Esophagus squamous epithelium (tissue), 5 donors: ENCODE measurements around the gene CLIC4. TPM values are rescaled to one million over a fixed set of nuclear protein-coding genes. Genes with fewer than 3 reads are reported as not detected.
A peak's percentile ranks its signal among the peaks of the same experiment; 100 is the strongest.

Experiments
- DNase-seq: peaks from one replicate; lab custom pipeline; 2025; lab: John Stamatoyannopoulos, UW
- H3K27ac ChIP-seq, 4 donors: fragments of 200-600 bp; sonication (generic); one replicate each; pipeline ENCODE4 v1.5.1; 2016 to 2019; ENCODE audit warnings: mild to moderate bottlenecking in 1 of 4
- H3K27me3 ChIP-seq, 4 donors: fragments of 200-600 bp; sonication (generic); 1 replicate in 3 of 4; 2 replicates in 1 of 4; pipeline versions ENCODE4 v1.5.1 to v1.6.0; 2017 to 2021; ENCODE audit warnings: antibody characterized with exemption in 1 of 4
- H3K36me3 ChIP-seq, 3 donors: fragments of 200-600 bp; sonication (generic); one replicate each; pipeline ENCODE4 v1.5.1; 2016 to 2019
- H3K4me1 ChIP-seq, 3 donors: fragments of 200-600 bp; sonication (generic); one replicate each; pipeline ENCODE4 v1.5.1; 2017 to 2019
- H3K4me3 ChIP-seq, 4 donors: fragments of 200-600 bp; sonication (generic); 1 replicate in 3 of 4; 2 replicates in 1 of 4; pipeline ENCODE4 v1.5.1; 2016 to 2019; ENCODE audit warnings: mild to moderate bottlenecking in 2 of 4, moderate library complexity in 1 of 4
- H3K9me3 ChIP-seq, 3 donors: fragments of 200-600 bp; sonication (generic); one replicate each; pipeline ENCODE4 v1.5.1; 2016 to 2019
- POLR2A ChIP-seq, 4 donors: fragments of 450-650 bp; IDR thresholded peaks; one replicate each; pipeline ENCODE4 v1.6.1; 2017; ENCODE audit warnings: antibody characterized with exemption in 4 of 4, mild to moderate bottlenecking in 4 of 4, moderate library complexity in 3 of 4
- WGBS, 2 donors: methylation state at CpG; one replicate each; pipeline ENCODE4 v1.1.5; 2018; 5-methylcytosine and 5-hydroxymethylcytosine counted together
- intact Hi-C: fragments of 100-400 bp; cut with DNase I; formaldehyde crosslinking; loops from one replicate; pipeline ENCODE4 v1.15.0; 2022
- total RNA-seq, 4 donors: library from RNA; depleted of rRNA; stranded (reverse); fragments of >200 nt; gene quantifications; one replicate each; pipeline ENCODE4 v1.1.0, GENCODE V29; 2016
- TF ChIP-seq, protein P1 (sequence below), 6 experiments: fragments of 450-650 bp in 4 of 6; fragments of 200-600 bp in 2 of 6; sonication (generic) in 2 of 6; IDR thresholded peaks; one replicate each; pipeline ENCODE4 v1.5.1; 2016 to 2019; ENCODE audit warnings: antibody characterized with exemption in 6 of 6, mild to moderate bottlenecking in 4 of 6, moderate library complexity in 4 of 6
- donor health status: DM: yes; HTN: yes; CAD: no.

CLIC4 gene
- total RNA-seq, 4 donors from 2014 or later: 22.3 to 204 (median 69.0) TPM

GRCh38 chr1:24735509-24736375, 9.5 kb upstream of the CLIC4 start:
- WGBS, 2 donors: 49 to 55% methylated on average over 16 of the region's 16 CpGs
- no peaks in the 10 kb centered on the region for H3K9me3 ChIP-seq
- no peaks in the 10 kb centered on the region for H3K27me3 ChIP-seq
- peak overlapping the region in 1 of 4 donors; percentile 41 for H3K4me3 ChIP-seq
- H3K36me3 ChIP-seq: no peaks in the 10 kb centered on the region
- no peak for DNase-seq
- peaks cover 5 to 24% (median 9%) of the 10 kb centered on the region in 3 donors for H3K4me1 ChIP-seq
- peak overlapping the region; percentile 0 to 74 (median 42) for H3K27ac ChIP-seq
- intact Hi-C loops: no loop called here
- no peak for TF ChIP-seq POLR2A (IDR thresholded peaks at IDR 0.05)
- TF ChIP-seq, protein P1, sequence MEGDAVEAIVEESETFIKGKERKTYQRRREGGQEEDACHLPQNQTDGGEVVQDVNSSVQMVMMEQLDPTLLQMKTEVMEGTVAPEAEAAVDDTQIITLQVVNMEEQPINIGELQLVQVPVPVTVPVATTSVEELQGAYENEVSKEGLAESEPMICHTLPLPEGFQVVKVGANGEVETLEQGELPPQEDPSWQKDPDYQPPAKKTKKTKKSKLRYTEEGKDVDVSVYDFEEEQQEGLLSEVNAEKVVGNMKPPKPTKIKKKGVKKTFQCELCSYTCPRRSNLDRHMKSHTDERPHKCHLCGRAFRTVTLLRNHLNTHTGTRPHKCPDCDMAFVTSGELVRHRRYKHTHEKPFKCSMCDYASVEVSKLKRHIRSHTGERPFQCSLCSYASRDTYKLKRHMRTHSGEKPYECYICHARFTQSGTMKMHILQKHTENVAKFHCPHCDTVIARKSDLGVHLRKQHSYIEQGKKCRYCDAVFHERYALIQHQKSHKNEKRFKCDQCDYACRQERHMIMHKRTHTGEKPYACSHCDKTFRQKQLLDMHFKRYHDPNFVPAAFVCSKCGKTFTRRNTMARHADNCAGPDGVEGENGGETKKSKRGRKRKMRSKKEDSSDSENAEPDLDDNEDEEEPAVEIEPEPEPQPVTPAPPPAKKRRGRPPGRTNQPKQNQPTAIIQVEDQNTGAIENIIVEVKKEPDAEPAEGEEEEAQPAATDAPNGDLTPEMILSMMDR (IDR thresholded peaks at IDR 0.05): no peak

- no peak overlapping the region for H3K27ac ChIP-seq
- WGBS, 2 donors: 82 to 85% methylated on average over 6 of the region's 6 CpGs
- DNase-seq: no peak
Observed at GRCh38 chr1:24737368-24738117, 7.7 kb upstream of the CLIC4 start.

DNA sequence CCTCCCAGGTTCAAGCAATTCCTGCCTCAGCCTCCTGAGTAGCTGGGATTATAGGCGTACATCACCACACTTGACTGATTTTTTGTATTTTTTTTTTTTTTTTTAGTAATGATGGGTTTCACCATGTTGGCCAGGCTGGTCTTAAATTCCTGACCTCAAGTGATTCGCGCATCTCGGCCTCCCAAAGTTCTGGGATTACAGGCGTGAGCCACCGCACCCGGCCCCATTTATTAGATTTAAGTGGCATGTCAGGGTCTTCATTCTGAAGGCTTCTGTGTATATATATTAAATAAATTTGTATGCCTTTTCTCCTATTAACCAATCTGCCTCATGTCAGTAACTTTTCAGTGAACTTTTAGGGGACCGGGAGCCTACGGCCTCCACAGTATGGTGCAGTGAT, 6.0 kb upstream of the CLIC4 start:
- no peak for DNase-seq
- no peaks in the 10 kb centered on the region for H3K9me3 ChIP-seq
- H3K36me3 ChIP-seq: no peaks in the 10 kb centered on the region
- H3K4me3 ChIP-seq: no peak overlapping the region
- H3K4me1 ChIP-seq: peaks cover 13 to 41% (median 18%) of the 10 kb centered on the region in 3 donors
- no peak overlapping the region for H3K27ac ChIP-seq
- 94 to 96% methylated on average over 8 to 9 of the region's 9 CpGs for WGBS, 2 donors
- TF ChIP-seq POLR2A (IDR thresholded peaks at IDR 0.05): no peak
- TF ChIP-seq, protein P1 (IDR thresholded peaks at IDR 0.05): no peak
- intact Hi-C loops: no loop called here
- no peaks in the 10 kb centered on the region for H3K27me3 ChIP-seq

More at GRCh38 chr1:24737368-24738117, 7.7 kb upstream of the CLIC4 start:
- no peak for TF ChIP-seq POLR2A (IDR thresholded peaks at IDR 0.05)
- TF ChIP-seq, protein P1 (IDR thresholded peaks at IDR 0.05): no peak
- no peaks in the 10 kb centered on the region for H3K36me3 ChIP-seq
- no peak overlapping the region for H3K4me3 ChIP-seq
- peaks cover 5 to 24% (median 7%) of the 10 kb centered on the region in 3 donors for H3K4me1 ChIP-seq
- intact Hi-C loops: no loop called here
- no peaks in the 10 kb centered on the region for H3K9me3 ChIP-seq
- H3K27me3 ChIP-seq: no peaks in the 10 kb centered on the region

DNA sequence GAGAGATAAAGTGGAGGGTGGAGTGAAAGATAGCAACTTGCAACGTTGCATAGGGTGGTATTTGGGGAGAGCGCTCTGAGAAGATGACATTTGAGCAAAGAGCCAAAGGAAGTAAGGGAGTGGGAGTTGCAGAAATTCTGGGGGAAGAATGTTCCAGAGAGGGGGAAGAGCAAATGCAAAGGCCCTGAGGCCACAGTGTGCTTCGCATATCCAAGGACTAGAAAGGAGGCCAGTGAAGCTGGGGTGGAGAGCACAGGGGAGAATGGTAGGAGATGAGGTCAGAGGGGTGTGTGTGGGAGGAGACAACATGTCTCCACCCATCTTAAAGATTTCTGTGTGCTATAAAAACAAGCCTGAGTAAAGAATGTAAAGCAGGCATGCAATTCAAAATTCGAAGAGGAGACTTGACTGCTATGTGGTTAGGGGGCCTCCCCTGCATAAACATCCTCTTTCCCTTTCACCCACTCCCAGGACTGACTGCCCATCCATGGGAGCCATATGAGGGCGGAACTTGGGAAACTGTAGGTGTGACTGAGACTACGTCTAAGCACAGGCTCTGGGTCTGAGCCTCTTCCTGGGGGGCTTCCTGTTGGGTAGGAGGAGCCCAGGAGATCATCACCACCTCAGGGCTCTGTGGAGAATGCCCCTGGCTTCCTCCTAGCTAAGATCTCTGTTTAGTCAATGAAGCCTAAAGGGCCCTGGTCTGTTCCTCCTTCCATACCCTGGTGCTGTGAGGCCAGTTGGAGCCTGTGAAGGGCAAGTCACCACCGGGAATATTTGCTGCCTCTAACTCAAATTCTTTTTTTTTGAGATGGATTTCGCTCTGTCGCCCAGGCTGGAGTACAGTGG, 2.9 kb upstream of the CLIC4 start:
- no peaks in the 10 kb centered on the region for H3K9me3 ChIP-seq
- no peaks in the 10 kb centered on the region for H3K36me3 ChIP-seq
- H3K27ac ChIP-seq: no peak overlapping the region
- H3K27me3 ChIP-seq: no peaks in the 10 kb centered on the region
- TF ChIP-seq POLR2A (IDR thresholded peaks at IDR 0.05): no peak
- TF ChIP-seq, protein P1 (IDR thresholded peaks at IDR 0.05): no peak
- no peak overlapping the region for H3K4me3 ChIP-seq
- intact Hi-C loops: no loop called here
- no peak for DNase-seq
- 54 to 64% methylated on average over 9 of the region's 9 CpGs for WGBS, 2 donors
- peaks cover 9 to 39% (median 14%) of the 10 kb centered on the region in 3 donors for H3K4me1 ChIP-seq
